GM12878 (cell line): Measurements from ENCODE around the gene RSPO3. TPM values are rescaled to one million over a fixed set of nuclear protein-coding genes. Genes with fewer than 3 reads are reported as not detected.

Source experiments
- ATAC-seq: fragments of 200-7000 bp; cut with Tn5 transposase; 3 replicates; pipeline ENCODE4 v1.9.1; 2020; ENCODE audit warnings: mild to moderate bottlenecking, moderate library complexity
- BruUV-seq: library from RNA; stranded (reverse); fragments of 400-500 nt; replicated peaks from 2 replicates; lab custom pipeline; 2021; lab: Mats Ljungman, UMichigan
- CTCF ChIA-PET: fragments of 300-600 bp; sonication (Branson Sonifier 250); formaldehyde crosslinking; extraction: SDS; loops from one replicate; lab custom pipeline; 2021; ENCODE audit warnings: inconsistent platforms; lab: Yijun Ruan, JAX
- POLR2A ChIA-PET: fragments of 350-600 bp; formaldehyde crosslinking; extraction: SDS; loops from one replicate; lab custom pipeline; 2021; ENCODE audit warnings: inconsistent platforms; lab: Charles Lee
- RAD21 ChIA-PET: fragments of 300-600 bp; sonication (Branson Sonifier 250); formaldehyde crosslinking; loops from one replicate; lab custom pipeline; 2023; ENCODE audit warnings: antibody characterized with exemption; ENCODE audit not compliant: unreplicated experiment; lab: Charles Lee
- SMC1A ChIA-PET: fragments of 300-600 bp; sonication (Branson Sonifier 250); formaldehyde crosslinking; loops from one replicate; lab custom pipeline; 2023; ENCODE audit not compliant: unreplicated experiment, uncharacterized antibody; lab: Charles Lee
- DNase-seq: peaks from one replicate; pipeline ENCODE4 v3.0.0-alpha.2; 2011; ENCODE audit warnings: low read depth, low spot score
- FAIRE-seq: peaks from 3 replicates; lab custom pipeline; 2011; peaks lifted over from hg19 to GRCh38; lab: Jason Lieb, UNC
- H2AFZ ChIP-seq: 2 replicates; pipeline ENCODE4 v1.6.0; 2011; ENCODE audit warnings: low read depth, low read length, control low read depth; ENCODE audit not compliant: control insufficient read depth
- H3K27ac ChIP-seq: 2 replicates; pipeline ENCODE4 v1.5.1; 2011; ENCODE audit warnings: control low read depth; ENCODE audit not compliant: control insufficient read depth, insufficient read depth
- H3K27me3 ChIP-seq, 2 experiments: replicated peaks in 1 of 2; 2 replicates each; pipeline versions ENCODE4 v1.6.0 to v1.6.1; 2011; ENCODE audit warnings: low read length in 1 of 2; ENCODE audit not compliant: control insufficient read depth in 2 of 2, insufficient read depth in 2 of 2
- H3K36me3 ChIP-seq, 2 experiments: 2 replicates each; pipeline ENCODE4 v1.5.1; 2011; ENCODE audit warnings: low read length in 1 of 2; ENCODE audit not compliant: control insufficient read depth in 2 of 2, insufficient read depth in 2 of 2
- H3K4me1 ChIP-seq: 2 replicates; pipeline ENCODE4 v1.6.1; 2011; ENCODE audit warnings: mild to moderate bottlenecking, low read length, moderate library complexity, mixed read lengths; ENCODE audit not compliant: control insufficient read depth, insufficient read depth
- H3K4me2 ChIP-seq: 2 replicates; pipeline ENCODE4 v1.6.0; 2011; ENCODE audit warnings: control low read depth; ENCODE audit not compliant: control insufficient read depth, insufficient read depth
- H3K4me3 ChIP-seq: fragments of 200-600 bp; sonication (generic); 2 replicates; pipeline ENCODE4 v1.5.1; 2016
- H3K79me2 ChIP-seq: 2 replicates; pipeline ENCODE4 v1.6.0; 2011; ENCODE audit warnings: low read length; ENCODE audit not compliant: control insufficient read depth, insufficient read depth
- H3K9ac ChIP-seq: 2 replicates; pipeline ENCODE4 v1.8.0; 2011; ENCODE audit warnings: low read length, control low read depth, mixed read lengths; ENCODE audit not compliant: control insufficient read depth, insufficient read depth
- H3K9me3 ChIP-seq: replicated peaks from 3 replicates; pipeline ENCODE4 v1.5.1; 2011; ENCODE audit warnings: mild to moderate bottlenecking, low read length; ENCODE audit not compliant: control insufficient read depth, insufficient read depth
- H4K20me1 ChIP-seq: 2 replicates; pipeline ENCODE4 v1.6.0; 2011; ENCODE audit not compliant: control insufficient read depth, insufficient read depth
- BRCA1 ChIP-seq: IDR thresholded peaks from 2 replicates; pipeline ENCODE4 v1.6.1; 2011; ENCODE audit warnings: low read depth, low read length, improper control_type of control experiment
- CEBPB ChIP-seq, 2 experiments: fragments of 150-350 bp in 1 of 2; IDR thresholded peaks; 2 replicates each; pipeline ENCODE4 v1.6.1; 2012 to 2014; ENCODE audit warnings: low read depth in 2 of 2, low read length in 2 of 2, borderline replicate concordance in 1 of 2, inconsistent platforms in 1 of 2
- CREB1 ChIP-seq: IDR thresholded peaks from 2 replicates; pipeline ENCODE4 v1.6.1; 2012; ENCODE audit warnings: low read depth, mild to moderate bottlenecking, inconsistent platforms
- EED ChIP-seq: sonication (generic); IDR thresholded peaks from 2 replicates; pipeline ENCODE4 v1.6.1; 2016; ENCODE audit warnings: antibody characterized with exemption, low read depth
- ELK1 ChIP-seq: IDR thresholded peaks from 2 replicates; pipeline ENCODE4 v1.6.1; 2012; ENCODE audit warnings: low read depth, low read length, improper control_type of control experiment
- FOXK2 ChIP-seq: fragments of 450-650 bp; IDR thresholded peaks from 2 replicates; pipeline ENCODE4 v1.6.1; 2017; ENCODE audit warnings: mild to moderate bottlenecking, moderate library complexity
- GABPA ChIP-seq: IDR thresholded peaks from 2 replicates; pipeline ENCODE4 v1.6.1; 2014; ENCODE audit warnings: antibody characterized with exemption, low read depth, mild to moderate bottlenecking, inconsistent platforms
- LARP7 ChIP-seq: fragments of 450-650 bp; IDR thresholded peaks from 2 replicates; pipeline ENCODE4 v1.6.1; 2017; ENCODE audit warnings: mild to moderate bottlenecking
- MLLT1 ChIP-seq: fragments of 450-650 bp; IDR thresholded peaks from 2 replicates; pipeline ENCODE4 v1.6.1; 2016; ENCODE audit warnings: mild to moderate bottlenecking
- SUPT20H ChIP-seq: IDR thresholded peaks from 2 replicates; pipeline ENCODE4 v1.6.1; 2011; ENCODE audit warnings: low read depth, mild to moderate bottlenecking, low read length, moderate library complexity, borderline replicate concordance; ENCODE audit not compliant: control insufficient read depth
- WRNIP1 ChIP-seq: IDR thresholded peaks from 2 replicates; pipeline ENCODE4 v1.6.1; 2011; ENCODE audit warnings: low read depth, low read length, improper control_type of control experiment, borderline replicate concordance
- ZNF207 ChIP-seq: fragments of 450-650 bp; IDR thresholded peaks from 2 replicates; pipeline ENCODE4 v1.6.1; 2014; ENCODE audit warnings: antibody characterized with exemption, mild to moderate bottlenecking, borderline replicate concordance
- ZNF217 ChIP-seq: fragments of 450-650 bp; IDR thresholded peaks from 2 replicates; pipeline ENCODE4 v1.6.1; 2017; ENCODE audit warnings: antibody characterized with exemption, mild to moderate bottlenecking
- WGBS: methylation state at CpG from one replicate; pipeline ENCODE4 v1.1.6; 2016; ENCODE audit warnings: low lambda C conversion rate; ENCODE audit not compliant: insufficient replicate concordance, insufficient coverage; ENCODE audit errors: missing lambda C conversion rate; 5-methylcytosine and 5-hydroxymethylcytosine counted together
- in situ Hi-C: fragments of 300-500 bp; cut with MboI; formaldehyde crosslinking; loops from 9 replicates; pipeline ENCODE4 v1.14.3; 2018; ENCODE audit warnings: mixed read lengths
- intact Hi-C: fragments of 100-400 bp; cut with micrococcal nuclease; formaldehyde crosslinking; loops from one replicate; pipeline ENCODE4 v1.14.2; 2022; ENCODE audit not compliant: unreplicated experiment
- polyA plus RNA-seq, 11 experiments: library from polyadenylated mRNA; depleted of rRNA in 4 of 11; unstranded in 6 of 11; stranded (reverse) in 5 of 11; fragments of >200 nt; fragmentation: Nextera tagmentation in 4 of 11; fragmentation: Illumina TruSeq in 1 of 11; extraction: Ambion mirVana in 4 of 11; extraction: Trizol in 1 of 11; gene quantifications; 1 replicate in 1 of 11; 2 replicates in 10 of 11; pipeline versions ENCODE4 v1.2.1 to v1.2.3, GENCODE V29; 2011 to 2016; ENCODE audit warnings: inconsistent platforms in 2 of 11, missing spikeins in 2 of 11, low read depth in 1 of 11
- total RNA-seq, 4 experiments: library from RNA; depleted of rRNA in 3 of 4; stranded (reverse); fragments of >200 nt in 3 of 4; fragmentation: Illumina TruSeq in 1 of 4; extraction: Trizol in 1 of 4; gene quantifications; 2 replicates each; pipeline versions ENCODE4 v1.2.1 to v1.2.3, GENCODE V29; 2013 to 2021
- TF ChIP-seq, protein P1 (sequence below): fragments of 450-650 bp; IDR thresholded peaks from 2 replicates; pipeline ENCODE4 v1.6.1; 2017; ENCODE audit warnings: mild to moderate bottlenecking, moderate library complexity

The RSPO3 gene
- total and polyA plus RNA-seq, 10 of the 15 experiments (the other 5 are each of a cell fraction or from before 2014, with no cell fraction given): 0.16 TPM; not detected in 9

DNA sequence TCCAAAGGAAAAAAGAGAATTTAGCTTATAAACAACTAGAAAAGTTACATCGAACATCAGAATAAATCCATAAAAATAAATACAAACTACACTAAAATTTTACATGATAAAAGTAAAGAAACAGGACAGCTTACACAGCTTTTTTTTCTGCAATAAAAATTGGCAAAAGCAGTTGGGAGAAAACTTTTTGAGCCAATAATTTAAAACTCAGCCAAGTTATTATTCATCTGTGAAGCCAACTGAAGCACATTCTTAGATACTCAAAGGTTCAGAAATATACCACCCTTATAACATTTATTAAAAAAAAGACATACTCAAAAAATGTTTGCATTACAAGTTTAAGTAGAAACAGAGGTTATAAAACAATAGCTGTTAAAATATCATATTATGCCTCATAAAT, 23.7 kb upstream of the RSPO3 start (continued):
- TF ChIP-seq FOXK2 (no peak), GABPA (no peak), ZNF217 (no peak), ELK1 (no peak)
- TF ChIP-seq, all 136 proteins: peak for 0

GRCh38 chr6:127096167-127096566, 22.3 kb upstream of the RSPO3 start:
- Histone ChIP-seq H3K4me2 (no peak overlapping the region), H3K79me2 (no peaks in the 10 kb centered on the region), H4K20me1 (no peaks in the 10 kb centered on the region), H3K4me1 (no peaks in the 10 kb centered on the region), H3K27ac (no peak overlapping the region), H3K9ac (no peak overlapping the region), H3K4me3 (no peak overlapping the region), H3K9me3 (no peaks in the 10 kb centered on the region), H3K27me3 (no peaks in the 10 kb centered on the region), H2AFZ (no peak overlapping the region), H3K36me3 (no peaks in the 10 kb centered on the region)
- FAIRE-seq (no peak), DNase-seq (no peak), ATAC-seq (no peak)
- intact Hi-C loops (no loop called here), in situ Hi-C loops (no loop called here)
- POLR2A ChIA-PET: no interaction called here
- WGBS: 9% methylated on average over 5 of the region's 5 CpGs
- RAD21 ChIA-PET: no interaction called here
- SMC1A ChIA-PET: no interaction called here
- TF ChIP-seq CREB1 (no peak), MLLT1 (no peak), BRCA1 (no peak), ZNF207 (no peak), LARP7 (no peak), CEBPB (IDR thresholded peaks at IDR 0.05; ENCODE audit: borderline replicate concordance in 1 of 2, low read depth in 2 of 2, low read length in 2 of 2) (no peak), WRNIP1 (no peak), SUPT20H (no peak), EED (no peak)
- TF ChIP-seq, protein P1, sequence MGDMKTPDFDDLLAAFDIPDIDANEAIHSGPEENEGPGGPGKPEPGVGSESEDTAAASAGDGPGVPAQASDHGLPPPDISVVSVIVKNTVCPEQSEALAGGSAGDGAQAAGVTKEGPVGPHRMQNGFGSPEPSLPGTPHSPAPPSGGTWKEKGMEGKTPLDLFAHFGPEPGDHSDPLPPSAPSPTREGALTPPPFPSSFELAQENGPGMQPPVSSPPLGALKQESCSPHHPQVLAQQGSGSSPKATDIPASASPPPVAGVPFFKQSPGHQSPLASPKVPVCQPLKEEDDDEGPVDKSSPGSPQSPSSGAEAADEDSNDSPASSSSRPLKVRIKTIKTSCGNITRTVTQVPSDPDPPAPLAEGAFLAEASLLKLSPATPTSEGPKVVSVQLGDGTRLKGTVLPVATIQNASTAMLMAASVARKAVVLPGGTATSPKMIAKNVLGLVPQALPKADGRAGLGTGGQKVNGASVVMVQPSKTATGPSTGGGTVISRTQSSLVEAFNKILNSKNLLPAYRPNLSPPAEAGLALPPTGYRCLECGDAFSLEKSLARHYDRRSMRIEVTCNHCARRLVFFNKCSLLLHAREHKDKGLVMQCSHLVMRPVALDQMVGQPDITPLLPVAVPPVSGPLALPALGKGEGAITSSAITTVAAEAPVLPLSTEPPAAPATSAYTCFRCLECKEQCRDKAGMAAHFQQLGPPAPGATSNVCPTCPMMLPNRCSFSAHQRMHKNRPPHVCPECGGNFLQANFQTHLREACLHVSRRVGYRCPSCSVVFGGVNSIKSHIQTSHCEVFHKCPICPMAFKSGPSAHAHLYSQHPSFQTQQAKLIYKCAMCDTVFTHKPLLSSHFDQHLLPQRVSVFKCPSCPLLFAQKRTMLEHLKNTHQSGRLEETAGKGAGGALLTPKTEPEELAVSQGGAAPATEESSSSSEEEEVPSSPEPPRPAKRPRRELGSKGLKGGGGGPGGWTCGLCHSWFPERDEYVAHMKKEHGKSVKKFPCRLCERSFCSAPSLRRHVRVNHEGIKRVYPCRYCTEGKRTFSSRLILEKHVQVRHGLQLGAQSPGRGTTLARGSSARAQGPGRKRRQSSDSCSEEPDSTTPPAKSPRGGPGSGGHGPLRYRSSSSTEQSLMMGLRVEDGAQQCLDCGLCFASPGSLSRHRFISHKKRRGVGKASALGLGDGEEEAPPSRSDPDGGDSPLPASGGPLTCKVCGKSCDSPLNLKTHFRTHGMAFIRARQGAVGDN: no peak
- no TSS peak for BruUV-seq
- CTCF ChIA-PET: interaction anchor here (1.9 kb wide), 1 partner anchor 291 kb away, joined by 6 read pairs; no protein-coding TSS in a partner anchor
